Fibroblast of skin of scalp (primary cell): ENCODE measurements around the gene CCDC13.

ENCODE experiments used
- DNase-seq: peaks from one replicate; pipeline ENCODE4 v3.0.0-alpha.2; 2013

The CCDC13 gene

GRCh38 chr3:42751609-42752008 is 21.4 kb downstream of the CCDC13 start:
- no peak for DNase-seq

GRCh38 chr3:42750834-42751233 is 22.2 kb downstream of the CCDC13 start:
- no peak for DNase-seq

GRCh38 chr3:42749753-42750231 is 23.3 kb downstream of the CCDC13 start:
- DNase-seq = peak; percentile 43

GRCh38 chr3:42749025-42749752 is 23.9 kb downstream of the CCDC13 start:
- DNase-seq = no peak

GRCh38 chr3:42747581-42747980 is 25.5 kb downstream of the CCDC13 start:
- DNase-seq = no peak

- no peak for DNase-seq
These were observed 26.3 kb downstream of the CCDC13 start for GRCh38 chr3:42746455-42747450.

GRCh38 chr3:42745776-42746454 is 27.1 kb downstream of the CCDC13 start:
- no peak for DNase-seq

GRCh38 chr3:42745291-42745745 is 27.7 kb downstream of the CCDC13 start:
- no peak for DNase-seq

GRCh38 chr3:42743204-42743995 is 29.7 kb downstream of the CCDC13 start:
- DNase-seq = no peak

GRCh38 chr3:42742688-42743087 is 30.4 kb downstream of the CCDC13 start:
- no peak for DNase-seq

- no peak for DNase-seq
These were observed 30.8 kb downstream of the CCDC13 start for GRCh38 chr3:42742259-42742658.

GRCh38 chr3:42741796-42742195 is 31.3 kb downstream of the CCDC13 start:
- no peak for DNase-seq

- DNase-seq = no peak
These were observed 33.5 kb downstream of the CCDC13 start for GRCh38 chr3:42739401-42740158.

- no peak for DNase-seq
These were observed 36.5 kb downstream of the CCDC13 start for GRCh38 chr3:42736531-42736930.

GRCh38 chr3:42736081-42736480 is 37.0 kb downstream of the CCDC13 start:
- DNase-seq = no peak

GRCh38 chr3:42735615-42736014 is 37.4 kb downstream of the CCDC13 start:
- DNase-seq = no peak

- no peak for DNase-seq
These were observed 38.0 kb downstream of the CCDC13 start for GRCh38 chr3:42735019-42735418.

- no peak for DNase-seq
These were observed 38.7 kb downstream of the CCDC13 start for GRCh38 chr3:42734263-42734860.

- DNase-seq = no peak
These were observed 39.4 kb downstream of the CCDC13 start for GRCh38 chr3:42733501-42734262.
